ENCODE results near the gene SCG2.

DNA sequence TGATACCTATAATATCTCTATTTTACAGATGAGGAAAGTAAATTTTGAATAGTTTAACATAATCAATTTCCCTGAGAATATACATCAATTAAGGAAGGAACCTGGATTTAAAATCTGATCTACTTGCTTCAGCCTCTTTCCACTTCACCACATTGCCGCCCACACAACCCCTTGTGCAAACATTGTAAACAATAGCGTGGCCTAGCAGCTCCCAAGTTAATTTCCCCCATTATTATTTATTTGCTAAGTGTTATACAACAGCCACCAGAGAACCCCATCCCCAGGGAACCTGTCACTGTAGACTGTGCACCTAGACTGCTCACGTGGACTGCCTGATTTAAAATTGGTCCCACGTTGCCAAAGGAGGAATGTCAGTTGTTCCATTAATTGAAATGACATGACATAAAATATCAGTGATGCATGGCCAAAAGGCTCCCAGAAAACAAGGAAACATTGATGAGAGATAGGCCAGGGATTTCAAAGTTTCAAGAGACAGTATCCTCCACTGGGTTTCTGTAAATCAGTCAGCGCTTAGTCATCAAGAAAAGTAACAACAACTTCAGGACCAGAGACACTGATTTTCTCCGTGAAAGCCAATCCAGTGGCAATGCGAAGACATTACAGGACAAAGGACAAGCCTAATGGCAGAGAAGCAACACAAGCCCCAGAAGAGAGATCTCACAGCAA lies 41.3 kb downstream of the SCG2 start:
- no peak for TF ChIP-seq POLR2A (IDR thresholded peaks at IDR 0.05)
- TF ChIP-seq, protein P1, sequence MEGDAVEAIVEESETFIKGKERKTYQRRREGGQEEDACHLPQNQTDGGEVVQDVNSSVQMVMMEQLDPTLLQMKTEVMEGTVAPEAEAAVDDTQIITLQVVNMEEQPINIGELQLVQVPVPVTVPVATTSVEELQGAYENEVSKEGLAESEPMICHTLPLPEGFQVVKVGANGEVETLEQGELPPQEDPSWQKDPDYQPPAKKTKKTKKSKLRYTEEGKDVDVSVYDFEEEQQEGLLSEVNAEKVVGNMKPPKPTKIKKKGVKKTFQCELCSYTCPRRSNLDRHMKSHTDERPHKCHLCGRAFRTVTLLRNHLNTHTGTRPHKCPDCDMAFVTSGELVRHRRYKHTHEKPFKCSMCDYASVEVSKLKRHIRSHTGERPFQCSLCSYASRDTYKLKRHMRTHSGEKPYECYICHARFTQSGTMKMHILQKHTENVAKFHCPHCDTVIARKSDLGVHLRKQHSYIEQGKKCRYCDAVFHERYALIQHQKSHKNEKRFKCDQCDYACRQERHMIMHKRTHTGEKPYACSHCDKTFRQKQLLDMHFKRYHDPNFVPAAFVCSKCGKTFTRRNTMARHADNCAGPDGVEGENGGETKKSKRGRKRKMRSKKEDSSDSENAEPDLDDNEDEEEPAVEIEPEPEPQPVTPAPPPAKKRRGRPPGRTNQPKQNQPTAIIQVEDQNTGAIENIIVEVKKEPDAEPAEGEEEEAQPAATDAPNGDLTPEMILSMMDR (IDR thresholded peaks at IDR 0.05), result no peak

Data from heart left ventricle (tissue), 13 donors.